Stimulated activated CD4-positive, alpha-beta T cell treated with anti-CD3 and anti-CD28 coated beads, TNF-alpha, amount 100 ng/mL, for 4 hours (primary cell): ENCODE results near the gene JUND.

ENCODE experiments used
- DNase-seq, 3 experiments: peaks; one replicate each; pipeline ENCODE4 v3.0.0-alpha.2; 2020; ENCODE audit warnings: low read depth in 3 of 3

Gene JUND

GRCh38 chr19:18269070-18269723 lies 12.2 kb downstream of the JUND start:
- no peak for DNase-seq

GRCh38 chr19:18266771-18267686 lies 14.4 kb downstream of the JUND start:
- DNase-seq = no peak

- DNase-seq = no peak
Observed at GRCh38 chr19:18265582-18265981, 15.8 kb downstream of the JUND start.

- no peak for DNase-seq
Observed at GRCh38 chr19:18264971-18265540, 16.4 kb downstream of the JUND start.

- no peak for DNase-seq
Observed at GRCh38 chr19:18264137-18264854, 17.1 kb downstream of the JUND start.

GRCh38 chr19:18263324-18264136 lies 17.9 kb downstream of the JUND start:
- no peak for DNase-seq

GRCh38 chr19:18262917-18263316 lies 18.5 kb downstream of the JUND start:
- no peak for DNase-seq

GRCh38 chr19:18262144-18262543 lies 19.3 kb downstream of the JUND start:
- no peak for DNase-seq

GRCh38 chr19:18261474-18261873 lies 19.9 kb downstream of the JUND start:
- DNase-seq = no peak

- DNase-seq = no peak
Observed at GRCh38 chr19:18259893-18260292, 21.5 kb downstream of the JUND start.

- DNase-seq = no peak
Observed at GRCh38 chr19:18257503-18258470, 23.6 kb downstream of the JUND start.

GRCh38 chr19:18254546-18255503 lies 26.6 kb downstream of the JUND start:
- DNase-seq = no peak

GRCh38 chr19:18253716-18254115 lies 27.7 kb downstream of the JUND start:
- no peak for DNase-seq

GRCh38 chr19:18253130-18253529 lies 28.3 kb downstream of the JUND start:
- no peak for DNase-seq

GRCh38 chr19:18252370-18252717 lies 29.1 kb downstream of the JUND start:
- DNase-seq = no peak

GRCh38 chr19:18251587-18252369 lies 29.6 kb downstream of the JUND start:
- DNase-seq = peak; percentile 61 to 70 (median 67)

- no peak for DNase-seq
Observed at GRCh38 chr19:18249834-18250233, 31.6 kb downstream of the JUND start.

GRCh38 chr19:18245297-18245696 lies 36.1 kb downstream of the JUND start:
- DNase-seq = no peak
